ENCODE measurements around the gene ALKBH6.

DNA sequence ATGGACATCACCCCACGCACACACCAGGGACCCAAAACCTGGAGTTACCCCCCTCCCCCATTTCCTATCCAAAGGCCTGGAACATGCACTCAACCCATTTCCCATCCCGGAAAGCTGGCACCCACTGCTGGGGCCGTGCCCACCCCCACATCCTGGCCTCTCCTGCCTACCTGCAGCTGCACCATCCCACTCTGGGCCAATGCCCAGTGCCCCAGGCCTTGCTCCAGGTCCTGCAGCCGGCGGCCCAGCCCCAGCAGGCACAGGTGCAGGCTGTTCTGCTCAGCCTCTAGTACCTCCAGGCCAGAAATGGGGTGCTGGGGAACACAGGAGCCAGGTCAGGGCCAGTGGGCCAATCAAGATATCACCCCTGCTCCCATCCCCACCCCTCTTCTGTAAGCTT lies 7.1 kb downstream of the ALKBH6 start:
- TF ChIP-seq CTCF (conservative IDR thresholded peaks at IDR 0.05; ENCODE audit: low read depth in 2 of 2): no peak
- TF ChIP-seq, protein P1, sequence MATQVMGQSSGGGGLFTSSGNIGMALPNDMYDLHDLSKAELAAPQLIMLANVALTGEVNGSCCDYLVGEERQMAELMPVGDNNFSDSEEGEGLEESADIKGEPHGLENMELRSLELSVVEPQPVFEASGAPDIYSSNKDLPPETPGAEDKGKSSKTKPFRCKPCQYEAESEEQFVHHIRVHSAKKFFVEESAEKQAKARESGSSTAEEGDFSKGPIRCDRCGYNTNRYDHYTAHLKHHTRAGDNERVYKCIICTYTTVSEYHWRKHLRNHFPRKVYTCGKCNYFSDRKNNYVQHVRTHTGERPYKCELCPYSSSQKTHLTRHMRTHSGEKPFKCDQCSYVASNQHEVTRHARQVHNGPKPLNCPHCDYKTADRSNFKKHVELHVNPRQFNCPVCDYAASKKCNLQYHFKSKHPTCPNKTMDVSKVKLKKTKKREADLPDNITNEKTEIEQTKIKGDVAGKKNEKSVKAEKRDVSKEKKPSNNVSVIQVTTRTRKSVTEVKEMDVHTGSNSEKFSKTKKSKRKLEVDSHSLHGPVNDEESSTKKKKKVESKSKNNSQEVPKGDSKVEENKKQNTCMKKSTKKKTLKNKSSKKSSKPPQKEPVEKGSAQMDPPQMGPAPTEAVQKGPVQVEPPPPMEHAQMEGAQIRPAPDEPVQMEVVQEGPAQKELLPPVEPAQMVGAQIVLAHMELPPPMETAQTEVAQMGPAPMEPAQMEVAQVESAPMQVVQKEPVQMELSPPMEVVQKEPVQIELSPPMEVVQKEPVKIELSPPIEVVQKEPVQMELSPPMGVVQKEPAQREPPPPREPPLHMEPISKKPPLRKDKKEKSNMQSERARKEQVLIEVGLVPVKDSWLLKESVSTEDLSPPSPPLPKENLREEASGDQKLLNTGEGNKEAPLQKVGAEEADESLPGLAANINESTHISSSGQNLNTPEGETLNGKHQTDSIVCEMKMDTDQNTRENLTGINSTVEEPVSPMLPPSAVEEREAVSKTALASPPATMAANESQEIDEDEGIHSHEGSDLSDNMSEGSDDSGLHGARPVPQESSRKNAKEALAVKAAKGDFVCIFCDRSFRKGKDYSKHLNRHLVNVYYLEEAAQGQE (IDR thresholded peaks at IDR 0.05; ENCODE audit: unreplicated experiment): no peak
- no peak for TF ChIP-seq EZH2 (IDR thresholded peaks at IDR 0.05; ENCODE audit: low read depth, unreplicated experiment)
- TF ChIP-seq POLR2AphosphoS5 (IDR thresholded peaks at IDR 0.05; ENCODE audit: low read depth): no peak
- no peak for TF ChIP-seq CREB1 (CRISPR knock-in tag; IDR thresholded peaks at IDR 0.05; ENCODE audit: low read depth)
- TF ChIP-seq EZH2phosphoT487 (IDR thresholded peaks at IDR 0.05; ENCODE audit: unreplicated experiment): no peak
- TF ChIP-seq NANOG (IDR thresholded peaks at IDR 0.05; ENCODE audit: borderline replicate concordance): no peak
- TF ChIP-seq STAT1 (IDR thresholded peaks at IDR 0.05; ENCODE audit: unreplicated experiment): no peak
- no peak for TF ChIP-seq JUNB (IDR thresholded peaks at IDR 0.05; ENCODE audit: unreplicated experiment)
- TF ChIP-seq, protein P2, sequence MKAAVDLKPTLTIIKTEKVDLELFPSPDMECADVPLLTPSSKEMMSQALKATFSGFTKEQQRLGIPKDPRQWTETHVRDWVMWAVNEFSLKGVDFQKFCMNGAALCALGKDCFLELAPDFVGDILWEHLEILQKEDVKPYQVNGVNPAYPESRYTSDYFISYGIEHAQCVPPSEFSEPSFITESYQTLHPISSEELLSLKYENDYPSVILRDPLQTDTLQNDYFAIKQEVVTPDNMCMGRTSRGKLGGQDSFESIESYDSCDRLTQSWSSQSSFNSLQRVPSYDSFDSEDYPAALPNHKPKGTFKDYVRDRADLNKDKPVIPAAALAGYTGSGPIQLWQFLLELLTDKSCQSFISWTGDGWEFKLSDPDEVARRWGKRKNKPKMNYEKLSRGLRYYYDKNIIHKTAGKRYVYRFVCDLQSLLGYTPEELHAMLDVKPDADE (IDR thresholded peaks at IDR 0.05): no peak
- TF ChIP-seq ZNF331 (CRISPR knock-in tag; IDR thresholded peaks at IDR 0.05; ENCODE audit: low read depth): no peak
